Parathyroid adenoma (tissue), 2 donors: ENCODE measurements around the gene UNC13B.
"Not testable (repeated sequence)": the region's sequence is repeated elsewhere in the genome, so short reads cannot be mapped to it uniquely, and the experiment has no call there.

Experiments used
- H2AFZ ChIP-seq: fragments of 300-600 bp; sonication (generic); one replicate; pipeline ENCODE4 v1.7.0; 2017; ENCODE audit warnings: antibody characterized with exemption, mild to moderate bottlenecking
- H3K27ac ChIP-seq: fragments of 300-600 bp; sonication (generic); one replicate; pipeline ENCODE4 v1.7.0; 2017
- H3K27me3 ChIP-seq: fragments of 300-600 bp; sonication (generic); one replicate; pipeline ENCODE4 v1.7.0; 2017; ENCODE audit warnings: low read length; ENCODE audit not compliant: control insufficient read depth, insufficient read depth
- H3K36me3 ChIP-seq: fragments of 300-600 bp; sonication (generic); one replicate; pipeline ENCODE4 v1.7.0; 2017; ENCODE audit warnings: low read length; ENCODE audit not compliant: control insufficient read depth, insufficient read depth
- H3K4me1 ChIP-seq: fragments of 300-600 bp; sonication (generic); one replicate; pipeline ENCODE4 v1.7.0; 2017; ENCODE audit warnings: control low read depth
- H3K4me2 ChIP-seq: fragments of 300-600 bp; sonication (generic); one replicate; pipeline ENCODE4 v1.7.0; 2017; ENCODE audit warnings: low read length
- H3K4me3 ChIP-seq: fragments of 300-600 bp; sonication (generic); one replicate; pipeline ENCODE4 v1.7.0; 2017; ENCODE audit warnings: low read depth, low read length
- H3K79me2 ChIP-seq: fragments of 300-600 bp; sonication (generic); one replicate; pipeline ENCODE4 v1.7.0; 2017; ENCODE audit warnings: control low read depth
- H3K9ac ChIP-seq: fragments of 300-600 bp; sonication (generic); one replicate; pipeline ENCODE4 v1.7.0; 2017; ENCODE audit warnings: mild to moderate bottlenecking
- H3K9me3 ChIP-seq: fragments of 300-600 bp; sonication (generic); one replicate; pipeline ENCODE4 v1.7.0; 2017; ENCODE audit warnings: low read length; ENCODE audit not compliant: control insufficient read depth
- TF ChIP-seq, protein P1 (sequence below): fragments of 300-600 bp; sonication (generic); IDR thresholded peaks from one replicate; pipeline ENCODE4 v1.7.0; 2017; ENCODE audit warnings: antibody characterized with exemption, mild to moderate bottlenecking
- donor health status: primary hyperparathyroidism.

UNC13B gene

DNA sequence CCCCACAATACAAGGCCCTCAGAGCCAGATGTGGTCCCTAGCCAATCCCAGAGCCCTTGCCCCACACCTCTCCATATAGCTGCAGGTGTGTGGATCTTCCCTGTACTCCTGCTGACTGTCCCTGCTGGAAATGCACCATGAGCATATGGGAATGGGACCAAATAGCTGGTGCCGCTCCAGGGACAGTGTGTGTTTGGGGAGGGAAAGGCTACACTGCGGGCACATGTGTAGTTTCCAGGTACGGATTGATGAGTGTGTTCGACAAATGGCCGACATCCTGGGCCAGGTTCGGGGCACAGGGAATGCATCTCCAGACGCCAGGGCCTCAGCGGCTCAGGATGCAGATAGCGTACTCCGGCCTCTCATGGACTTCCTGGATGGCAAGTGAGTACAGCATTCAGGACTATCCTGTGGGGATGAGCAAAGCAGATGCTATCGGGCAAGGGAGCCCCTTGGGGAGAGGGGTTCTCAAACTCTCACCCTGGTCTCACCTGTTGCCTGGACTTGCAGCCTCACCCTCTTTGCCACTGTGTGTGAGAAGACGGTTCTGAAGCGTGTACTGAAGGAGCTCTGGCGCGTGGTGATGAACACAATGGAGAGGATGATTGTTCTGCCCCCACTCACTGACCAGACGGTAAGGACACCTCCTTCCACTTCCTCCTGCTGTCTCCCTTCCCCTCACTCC, 237.0 kb downstream of the UNC13B start:
- H3K4me2 ChIP-seq: no peak overlapping the region
- H3K4me1 ChIP-seq: no peaks in the 10 kb centered on the region
- no peak overlapping the region for H3K27ac ChIP-seq
- no peak overlapping the region for H3K9ac ChIP-seq
- H2AFZ ChIP-seq: no peak overlapping the region
- no peak overlapping the region for H3K4me3 ChIP-seq
- no peaks in the 10 kb centered on the region for H3K79me2 ChIP-seq
- no peaks in the 10 kb centered on the region for H3K27me3 ChIP-seq
- H3K36me3 ChIP-seq: no peaks in the 10 kb centered on the region
- TF ChIP-seq, protein P1, sequence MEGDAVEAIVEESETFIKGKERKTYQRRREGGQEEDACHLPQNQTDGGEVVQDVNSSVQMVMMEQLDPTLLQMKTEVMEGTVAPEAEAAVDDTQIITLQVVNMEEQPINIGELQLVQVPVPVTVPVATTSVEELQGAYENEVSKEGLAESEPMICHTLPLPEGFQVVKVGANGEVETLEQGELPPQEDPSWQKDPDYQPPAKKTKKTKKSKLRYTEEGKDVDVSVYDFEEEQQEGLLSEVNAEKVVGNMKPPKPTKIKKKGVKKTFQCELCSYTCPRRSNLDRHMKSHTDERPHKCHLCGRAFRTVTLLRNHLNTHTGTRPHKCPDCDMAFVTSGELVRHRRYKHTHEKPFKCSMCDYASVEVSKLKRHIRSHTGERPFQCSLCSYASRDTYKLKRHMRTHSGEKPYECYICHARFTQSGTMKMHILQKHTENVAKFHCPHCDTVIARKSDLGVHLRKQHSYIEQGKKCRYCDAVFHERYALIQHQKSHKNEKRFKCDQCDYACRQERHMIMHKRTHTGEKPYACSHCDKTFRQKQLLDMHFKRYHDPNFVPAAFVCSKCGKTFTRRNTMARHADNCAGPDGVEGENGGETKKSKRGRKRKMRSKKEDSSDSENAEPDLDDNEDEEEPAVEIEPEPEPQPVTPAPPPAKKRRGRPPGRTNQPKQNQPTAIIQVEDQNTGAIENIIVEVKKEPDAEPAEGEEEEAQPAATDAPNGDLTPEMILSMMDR: no peak
- H3K9me3 ChIP-seq: no peaks in the 10 kb centered on the region

DNA sequence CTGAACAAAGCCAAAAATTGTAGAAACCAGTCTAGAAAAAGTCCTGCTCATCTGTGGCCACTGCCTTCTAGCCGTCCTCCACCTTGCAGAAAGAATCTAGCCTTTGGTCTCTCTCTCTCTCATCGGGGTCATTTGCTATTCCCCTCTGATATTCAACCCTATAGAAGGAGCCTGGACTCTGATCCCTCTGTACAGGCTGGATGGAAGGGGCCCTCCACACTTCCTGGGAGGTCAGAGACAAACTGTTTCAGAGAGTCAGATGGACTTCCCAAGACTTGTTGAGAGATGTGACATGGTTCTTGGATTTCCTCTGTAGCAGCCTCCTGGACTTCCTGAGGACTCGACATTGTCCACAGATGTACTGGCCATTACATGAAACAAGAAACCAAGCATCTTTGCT, 243.1 kb downstream of the UNC13B start:
- Histone ChIP-seq H2AFZ (no peak overlapping the region), H3K4me2 (no peak overlapping the region), H3K27ac (no peak overlapping the region), H3K79me2 (no peaks in the 10 kb centered on the region), H3K36me3 (no peaks in the 10 kb centered on the region), H3K9me3 (no peaks in the 10 kb centered on the region), H3K4me3 (no peak overlapping the region), H3K9ac (no peak overlapping the region), H3K27me3 (no peaks in the 10 kb centered on the region), H3K4me1 (no peaks in the 10 kb centered on the region)
- TF ChIP-seq, protein P1: no peak

DNA sequence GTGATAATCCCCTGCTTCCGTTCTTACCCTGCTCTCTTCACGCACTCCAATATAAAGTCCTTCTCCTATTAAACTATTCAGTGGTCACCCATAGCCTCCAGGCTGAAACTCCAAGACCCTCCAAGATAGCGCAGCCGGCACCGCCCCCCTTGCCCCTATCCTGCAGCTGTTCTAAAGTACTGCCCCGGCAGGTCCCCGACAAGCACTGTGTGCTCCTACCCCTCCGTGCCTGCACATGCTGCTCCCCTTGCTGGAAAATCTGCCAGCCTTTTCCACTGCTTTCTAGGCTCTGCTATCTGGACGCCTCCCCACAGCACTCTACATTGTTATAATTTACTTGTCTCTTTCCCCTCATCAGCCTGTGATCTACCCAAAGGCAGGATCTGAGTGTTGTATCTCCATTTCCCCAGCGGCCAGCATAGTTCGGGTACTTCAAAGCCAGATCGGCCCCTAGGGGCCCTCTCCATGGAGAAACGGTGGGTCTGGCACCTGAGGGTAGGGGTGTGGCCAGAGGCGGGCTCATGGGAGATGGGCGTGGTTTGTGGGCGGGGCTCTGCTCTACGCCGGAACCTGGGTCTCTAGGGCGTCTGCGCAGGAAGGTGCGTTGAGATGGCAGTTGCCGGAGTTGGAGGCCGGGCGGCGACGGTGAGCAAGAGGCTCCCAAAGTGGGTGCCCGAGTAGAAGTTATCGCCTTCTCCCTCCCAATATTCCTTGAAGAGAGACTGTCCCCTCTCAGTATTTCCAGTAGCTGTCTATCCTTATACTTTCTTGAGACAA, 244.6 kb downstream of the UNC13B start:
- no peak overlapping the region for H2AFZ ChIP-seq
- H3K4me3 ChIP-seq: no peak overlapping the region
- H3K4me1 ChIP-seq: no peaks in the 10 kb centered on the region
- no peaks in the 10 kb centered on the region for H3K27me3 ChIP-seq
- no peak overlapping the region for H3K9ac ChIP-seq
- no peaks in the 10 kb centered on the region for H3K79me2 ChIP-seq
- H3K9me3 ChIP-seq: no peaks in the 10 kb centered on the region
- TF ChIP-seq, protein P1: no peak
- no peaks in the 10 kb centered on the region for H3K36me3 ChIP-seq
- H3K27ac ChIP-seq: no peak overlapping the region
- H3K4me2 ChIP-seq: no peak overlapping the region

DNA sequence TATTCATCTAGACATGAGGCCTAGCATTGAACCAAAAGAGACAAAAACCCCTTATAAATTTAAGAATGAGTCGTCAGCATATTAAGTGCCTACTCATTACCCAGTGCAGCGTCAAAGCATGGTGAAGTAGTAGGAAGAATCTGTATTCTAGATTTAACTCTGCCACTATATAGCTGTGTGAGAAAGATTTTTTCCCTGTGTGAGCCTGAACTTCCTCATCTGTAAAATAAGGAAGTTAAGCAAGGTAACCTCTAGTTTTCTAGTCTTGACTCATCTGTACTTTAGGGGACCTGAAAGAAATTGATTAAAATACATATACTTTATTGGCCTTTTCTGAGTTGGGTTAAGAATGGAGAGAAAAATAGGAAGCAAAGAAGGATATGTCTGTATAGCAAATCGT, 246.0 kb downstream of the UNC13B start:
- H3K27me3 ChIP-seq: no peaks in the 10 kb centered on the region
- no peaks in the 10 kb centered on the region for H3K4me1 ChIP-seq
- H3K79me2 ChIP-seq: no peaks in the 10 kb centered on the region
- H3K36me3 ChIP-seq: no peaks in the 10 kb centered on the region
- no peak overlapping the region for H3K4me3 ChIP-seq
- TF ChIP-seq, protein P1: no peak
- no peak overlapping the region for H3K27ac ChIP-seq
- no peak overlapping the region for H3K4me2 ChIP-seq
- H2AFZ ChIP-seq: no peak overlapping the region
- no peaks in the 10 kb centered on the region for H3K9me3 ChIP-seq
- no peak overlapping the region for H3K9ac ChIP-seq

DNA sequence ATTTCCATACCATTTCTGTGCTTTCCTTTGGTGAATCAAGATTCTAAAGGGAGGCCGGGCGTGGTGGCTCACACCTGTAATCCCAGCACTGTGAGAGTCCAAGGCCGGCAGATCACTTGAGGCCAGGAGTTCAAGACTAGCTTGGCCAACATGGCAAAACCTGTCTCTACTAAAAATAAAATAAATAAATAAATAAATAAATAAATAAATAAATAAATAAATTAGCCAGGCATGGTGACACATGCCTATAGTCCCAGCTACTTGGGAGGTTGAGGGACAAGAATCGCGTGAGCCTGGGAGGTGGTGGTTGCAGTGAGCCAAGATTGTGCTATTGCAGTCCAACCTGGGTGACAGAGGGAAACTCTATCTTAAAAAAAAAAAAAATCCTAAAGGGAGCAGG, 247.6 kb downstream of the UNC13B start:
- H3K79me2 ChIP-seq, H3K9ac ChIP-seq, H3K4me2 ChIP-seq, H3K27me3 ChIP-seq, H2AFZ ChIP-seq, H3K4me1 ChIP-seq, H3K4me3 ChIP-seq, H3K36me3 ChIP-seq, H3K9me3 ChIP-seq, H3K27ac ChIP-seq: not testable (repeated sequence)
